GM12875 (cell line): ENCODE data around the gene CUEDC1.
"Not testable (repeated sequence)": the region's sequence is repeated elsewhere in the genome, so short reads cannot be mapped to it uniquely, and the experiment has no call there.

ENCODE experiments used
- H3K4me3 ChIP-seq: one replicate; pipeline ENCODE4 v1.5.1; 2011; ENCODE audit warnings: low read depth, low read length, control low read depth
- CTCF ChIP-seq: IDR thresholded peaks from 2 replicates; pipeline ENCODE4 v1.5.1; 2011; ENCODE audit warnings: low read depth, mild to moderate bottlenecking, control low read depth, inconsistent platforms, low read length, moderate library complexity, borderline replicate concordance; ENCODE audit not compliant: insufficient read depth

Gene CUEDC1

GRCh38 chr17:57855391-57856035 is 99.7 kb downstream of the CUEDC1 start:
- TF ChIP-seq CTCF: no peak
- H3K4me3 ChIP-seq: no peak overlapping the region

GRCh38 chr17:57853695-57854094 is 101.5 kb downstream of the CUEDC1 start:
- no peak overlapping the region for H3K4me3 ChIP-seq
- TF ChIP-seq CTCF: no peak

GRCh38 chr17:57852955-57853328 is 102.3 kb downstream of the CUEDC1 start:
- H3K4me3 ChIP-seq: no peak overlapping the region
- no peak for TF ChIP-seq CTCF

GRCh38 chr17:57852092-57852954 is 102.9 kb downstream of the CUEDC1 start:
- TF ChIP-seq CTCF: no peak
- no peak overlapping the region for H3K4me3 ChIP-seq

- TF ChIP-seq CTCF: no peak
- peak within 1 kb of the TSS; percentile 84 for H3K4me3 ChIP-seq
Measured at GRCh38 chr17:57849874-57850754, 105.1 kb downstream of the CUEDC1 start, which contains the start of gene MRPS23. TSS of gene MRPS23 (minus strand) at chr17:57850044. CDS start at chr17:57850010, 34 bp downstream.

GRCh38 chr17:57849163-57849873 is 105.9 kb downstream of the CUEDC1 start:
- TF ChIP-seq CTCF: no peak
- H3K4me3 ChIP-seq: peak overlapping the region; percentile 84

- H3K4me3 ChIP-seq: not testable (repeated sequence)
Measured at GRCh38 chr17:57846056-57846945, 108.9 kb downstream of the CUEDC1 start.
